Calu3 (cell line): Measurements from ENCODE around the gene DYNLT2B. TPM values are rescaled to one million over a fixed set of nuclear protein-coding genes. Genes with fewer than 3 reads are reported as not detected.

ENCODE experiments used
- BruUV-seq: library from RNA; stranded (reverse); fragments of 400-500 nt; replicated peaks from 2 replicates; lab custom pipeline; 2021; lab: Mats Ljungman, UMichigan
- CTCF ChIA-PET: fragments of 300-600 bp; sonication (Branson Sonifier 250); formaldehyde crosslinking; loops from one replicate; lab custom pipeline; 2022; ENCODE audit warnings: antibody characterized with exemption; lab: Charles Lee
- DNase-seq: peaks from one replicate; pipeline ENCODE4 v3.0.0; 2022
- H3K27ac Mint-ChIP-seq: one replicate; pipeline ENCODE4 v1.8.0; 2022; ENCODE audit warnings: mixed read lengths; ENCODE audit not compliant: unreplicated experiment
- H3K27me3 Mint-ChIP-seq: one replicate; pipeline ENCODE4 v1.8.0; 2022; ENCODE audit warnings: mixed read lengths; ENCODE audit not compliant: unreplicated experiment
- H3K36me3 Mint-ChIP-seq: one replicate; pipeline ENCODE4 v1.8.0; 2022; ENCODE audit warnings: mild to moderate bottlenecking, moderate library complexity, mixed read lengths; ENCODE audit not compliant: insufficient read depth, unreplicated experiment
- H3K4me1 Mint-ChIP-seq: one replicate; pipeline ENCODE4 v1.8.0; 2022; ENCODE audit warnings: mild to moderate bottlenecking, low read depth, mixed read lengths; ENCODE audit not compliant: unreplicated experiment
- H3K4me3 Mint-ChIP-seq: one replicate; pipeline ENCODE4 v1.8.0; 2022; ENCODE audit warnings: mild to moderate bottlenecking, low read depth, moderate library complexity, mixed read lengths; ENCODE audit not compliant: unreplicated experiment
- H3K9me3 Mint-ChIP-seq: one replicate; pipeline ENCODE4 v1.8.0; 2022; ENCODE audit warnings: low read depth, mixed read lengths; ENCODE audit not compliant: unreplicated experiment
- CTCF ChIP-seq: fragments of 200-600 bp; IDR thresholded peaks from one replicate; pipeline ENCODE4 v1.8.0; 2022; ENCODE audit warnings: antibody characterized with exemption; ENCODE audit not compliant: unreplicated experiment
- intact Hi-C: fragments of 100-400 bp; cut with micrococcal nuclease; formaldehyde crosslinking; loops from one replicate; pipeline ENCODE4 v1.10.0; 2022; ENCODE audit not compliant: unreplicated experiment
- total RNA-seq: library from RNA; stranded (reverse); gene quantifications from 2 replicates; pipeline ENCODE4 v1.2.3, GENCODE V29; 2022

The DYNLT2B gene
- total RNA-seq, 1 experiment from 2014 or later = 10.8 TPM

GRCh38 chr3:196275126-196275525 is 42.9 kb downstream of the DYNLT2B start:
- peaks cover 4% of the 10 kb centered on the region for H3K9me3 Mint-ChIP-seq
- peaks cover 16% of the 10 kb centered on the region for H3K4me1 Mint-ChIP-seq
- no peak overlapping the region for H3K27ac Mint-ChIP-seq
- peaks cover 5% of the 10 kb centered on the region for H3K36me3 Mint-ChIP-seq
- CTCF ChIA-PET = no interaction called here
- DNase-seq = no peak
- no peak for TF ChIP-seq CTCF
- no peaks in the 10 kb centered on the region for H3K27me3 Mint-ChIP-seq
- no TSS peak for BruUV-seq
- intact Hi-C loops = no loop called here
- H3K4me3 Mint-ChIP-seq = no peak overlapping the region

GRCh38 chr3:196274585-196274984 is 43.5 kb downstream of the DYNLT2B start:
- Mint-ChIP-seq H3K4me3 (no peak overlapping the region), H3K36me3 (peaks cover 8% of the 10 kb centered on the region), H3K9me3 (peaks cover 4% of the 10 kb centered on the region), H3K27ac (no peak overlapping the region), H3K27me3 (no peaks in the 10 kb centered on the region), H3K4me1 (peaks cover 18% of the 10 kb centered on the region)
- TF ChIP-seq CTCF = no peak
- no peak for DNase-seq
- no TSS peak for BruUV-seq
- CTCF ChIA-PET = no interaction called here
- intact Hi-C loops = no loop called here

- H3K36me3 Mint-ChIP-seq = peaks cover 8% of the 10 kb centered on the region
- BruUV-seq = no TSS peak
- H3K27ac Mint-ChIP-seq = no peak overlapping the region
- intact Hi-C loops = no loop called here
- no peak for DNase-seq
- H3K4me1 Mint-ChIP-seq = peaks cover 18% of the 10 kb centered on the region
- no peak for TF ChIP-seq CTCF
- H3K9me3 Mint-ChIP-seq = peaks cover 4% of the 10 kb centered on the region
- H3K4me3 Mint-ChIP-seq = no peak overlapping the region
- CTCF ChIA-PET = no interaction called here
- no peaks in the 10 kb centered on the region for H3K27me3 Mint-ChIP-seq
Observed at GRCh38 chr3:196273655-196274054, 44.4 kb downstream of the DYNLT2B start.

- H3K4me3 Mint-ChIP-seq = no peak overlapping the region
- DNase-seq = no peak
- peaks cover 4% of the 10 kb centered on the region for H3K9me3 Mint-ChIP-seq
- no peak for TF ChIP-seq CTCF
- intact Hi-C loops = no loop called here
- no TSS peak for BruUV-seq
- peaks cover 8% of the 10 kb centered on the region for H3K36me3 Mint-ChIP-seq
- no peaks in the 10 kb centered on the region for H3K27me3 Mint-ChIP-seq
- H3K4me1 Mint-ChIP-seq = peaks cover 18% of the 10 kb centered on the region
- H3K27ac Mint-ChIP-seq = no peak overlapping the region
- CTCF ChIA-PET = interaction anchor here (0.5 kb wide), 1 partner anchor 74 kb away, joined by 4 read pairs; no protein-coding TSS in a partner anchor
Observed at GRCh38 chr3:196272826-196273225, 45.2 kb downstream of the DYNLT2B start.
